Loucy (cell line): ENCODE measurements around the gene ZFP90.

Source experiments
- H2AFZ ChIP-seq: fragments of 200-600 bp; sonication (generic); 2 replicates; pipeline ENCODE4 v1.6.0; 2016; ENCODE audit warnings: antibody characterized with exemption, mild to moderate bottlenecking, low read length, moderate library complexity
- H3F3A ChIP-seq: fragments of 200-600 bp; 2 replicates; pipeline ENCODE4 v1.6.0; 2016; ENCODE audit warnings: antibody characterized with exemption, low read depth, mild to moderate bottlenecking
- H3K27me3 ChIP-seq: fragments of 200-600 bp; sonication (generic); 2 replicates; pipeline ENCODE4 v1.6.1; 2014; ENCODE audit warnings: low read length, mild to moderate bottlenecking; ENCODE audit not compliant: insufficient read depth, poor library complexity, severe bottlenecking
- H3K36me3 ChIP-seq: fragments of 200-600 bp; sonication (generic); 2 replicates; pipeline ENCODE4 v1.6.1; 2016; ENCODE audit warnings: low read length; ENCODE audit not compliant: insufficient read depth
- H3K4me1 ChIP-seq: fragments of 200-600 bp; sonication (generic); 2 replicates; pipeline ENCODE4 v1.5.1; 2014; ENCODE audit warnings: low read length, mild to moderate bottlenecking; ENCODE audit not compliant: insufficient read depth, poor library complexity, severe bottlenecking
- H3K4me2 ChIP-seq: fragments of 200-600 bp; sonication (generic); 2 replicates; pipeline ENCODE4 v1.6.0; 2014; ENCODE audit warnings: antibody characterized with exemption, low read length, low read depth, mild to moderate bottlenecking; ENCODE audit not compliant: poor library complexity, severe bottlenecking
- H3K4me3 ChIP-seq: fragments of 200-600 bp; sonication (generic); 2 replicates; pipeline ENCODE4 v1.5.1; 2014; ENCODE audit warnings: low read length, mild to moderate bottlenecking, mixed read lengths; ENCODE audit not compliant: poor library complexity, severe bottlenecking
- H3K79me2 ChIP-seq: fragments of 200-600 bp; sonication (generic); 2 replicates; pipeline ENCODE4 v1.6.1; 2014; ENCODE audit warnings: low read length; ENCODE audit not compliant: insufficient read depth
- H3K9ac ChIP-seq: fragments of 200-600 bp; sonication (generic); 2 replicates; pipeline ENCODE4 v1.6.0; 2014; ENCODE audit warnings: mild to moderate bottlenecking, low read depth, low read length, moderate library complexity; ENCODE audit not compliant: poor library complexity, severe bottlenecking
- H3K9me2 ChIP-seq: fragments of 200-600 bp; sonication (generic); replicated peaks from 2 replicates; pipeline ENCODE4 v1.6.1; 2016; ENCODE audit warnings: low read depth, low read length, mixed read lengths
- H3K9me3 ChIP-seq: fragments of 200-600 bp; sonication (generic); 2 replicates; pipeline ENCODE4 v1.6.1; 2014; ENCODE audit warnings: mild to moderate bottlenecking, antibody characterized with exemption, low read length, low read depth; ENCODE audit not compliant: insufficient read depth
- H4K20me1 ChIP-seq: fragments of 200-600 bp; sonication (generic); 2 replicates; pipeline ENCODE4 v1.6.0; 2014; ENCODE audit warnings: antibody characterized with exemption, low read length, mild to moderate bottlenecking; ENCODE audit not compliant: insufficient read depth, poor library complexity, severe bottlenecking
- CTCF ChIP-seq: fragments of 200-600 bp; sonication (generic); conservative IDR thresholded peaks from 2 replicates; pipeline ENCODE4 v1.5.1; 2014; ENCODE audit warnings: mild to moderate bottlenecking, antibody characterized with exemption, low read length
- EZH2phosphoT487 ChIP-seq: fragments of 200-600 bp; IDR thresholded peaks from 2 replicates; pipeline ENCODE4 v1.6.1; 2018; ENCODE audit warnings: antibody characterized with exemption, mild to moderate bottlenecking, moderate library complexity, borderline replicate concordance

ZFP90 gene

GRCh38 chr16:68508013-68508412, 31.1 kb upstream of the ZFP90 start:
- Histone ChIP-seq H3K4me3 (no peak overlapping the region), H3K79me2 (no peaks in the 10 kb centered on the region), H2AFZ (no peak overlapping the region), H3K36me3 (no peaks in the 10 kb centered on the region), H3K4me1 (no peaks in the 10 kb centered on the region), H3F3A (no peaks in the 10 kb centered on the region), H4K20me1 (no peaks in the 10 kb centered on the region), H3K9me2 (no peaks in the 10 kb centered on the region), H3K27me3 (no peaks in the 10 kb centered on the region), H3K9me3 (no peaks in the 10 kb centered on the region), H3K9ac (no peak overlapping the region), H3K4me2 (no peak overlapping the region)
- TF ChIP-seq CTCF, result no peak

GRCh38 chr16:68508641-68509240, 30.4 kb upstream of the ZFP90 start:
- Histone ChIP-seq H3K36me3 (no peaks in the 10 kb centered on the region), H3K9ac (no peak overlapping the region), H3K4me1 (no peaks in the 10 kb centered on the region), H3K9me3 (no peaks in the 10 kb centered on the region), H4K20me1 (no peaks in the 10 kb centered on the region), H3K79me2 (no peaks in the 10 kb centered on the region), H3K4me3 (no peak overlapping the region), H2AFZ (no peak overlapping the region), H3K27me3 (no peaks in the 10 kb centered on the region), H3F3A (no peaks in the 10 kb centered on the region), H3K4me2 (no peak overlapping the region), H3K9me2 (no peaks in the 10 kb centered on the region)
- TF ChIP-seq CTCF (no peak), EZH2phosphoT487 (no peak)

GRCh38 chr16:68509381-68509780, 29.7 kb upstream of the ZFP90 start:
- Histone ChIP-seq H3K4me3 (no peak overlapping the region), H3K4me1 (no peaks in the 10 kb centered on the region), H3K4me2 (no peak overlapping the region), H3K9me2 (no peaks in the 10 kb centered on the region), H3K9me3 (no peaks in the 10 kb centered on the region), H3K36me3 (no peaks in the 10 kb centered on the region), H3K9ac (no peak overlapping the region), H3K79me2 (no peaks in the 10 kb centered on the region), H3F3A (no peaks in the 10 kb centered on the region), H3K27me3 (no peaks in the 10 kb centered on the region), H2AFZ (no peak overlapping the region), H4K20me1 (no peaks in the 10 kb centered on the region)
- TF ChIP-seq EZH2phosphoT487 (no peak), CTCF (no peak)
